Choroid plexus epithelial cell (primary cell): Measurements from ENCODE around the gene SIDT2.

Source experiments
- DNase-seq: peaks from one replicate; pipeline ENCODE4 v3.0.0-alpha.2; 2010; ENCODE audit warnings: low read depth
- H3K4me3 ChIP-seq: 2 replicates; pipeline ENCODE4 v1.5.1; 2011; ENCODE audit warnings: low read depth, mild to moderate bottlenecking, control low read depth, low read length, moderate library complexity
- TF ChIP-seq, protein P1 (sequence below): conservative IDR thresholded peaks from 2 replicates; pipeline ENCODE4 v1.5.1; 2011; ENCODE audit warnings: low read depth, mild to moderate bottlenecking, control low read depth, inconsistent platforms, low read length, moderate library complexity

The SIDT2 gene

DNA sequence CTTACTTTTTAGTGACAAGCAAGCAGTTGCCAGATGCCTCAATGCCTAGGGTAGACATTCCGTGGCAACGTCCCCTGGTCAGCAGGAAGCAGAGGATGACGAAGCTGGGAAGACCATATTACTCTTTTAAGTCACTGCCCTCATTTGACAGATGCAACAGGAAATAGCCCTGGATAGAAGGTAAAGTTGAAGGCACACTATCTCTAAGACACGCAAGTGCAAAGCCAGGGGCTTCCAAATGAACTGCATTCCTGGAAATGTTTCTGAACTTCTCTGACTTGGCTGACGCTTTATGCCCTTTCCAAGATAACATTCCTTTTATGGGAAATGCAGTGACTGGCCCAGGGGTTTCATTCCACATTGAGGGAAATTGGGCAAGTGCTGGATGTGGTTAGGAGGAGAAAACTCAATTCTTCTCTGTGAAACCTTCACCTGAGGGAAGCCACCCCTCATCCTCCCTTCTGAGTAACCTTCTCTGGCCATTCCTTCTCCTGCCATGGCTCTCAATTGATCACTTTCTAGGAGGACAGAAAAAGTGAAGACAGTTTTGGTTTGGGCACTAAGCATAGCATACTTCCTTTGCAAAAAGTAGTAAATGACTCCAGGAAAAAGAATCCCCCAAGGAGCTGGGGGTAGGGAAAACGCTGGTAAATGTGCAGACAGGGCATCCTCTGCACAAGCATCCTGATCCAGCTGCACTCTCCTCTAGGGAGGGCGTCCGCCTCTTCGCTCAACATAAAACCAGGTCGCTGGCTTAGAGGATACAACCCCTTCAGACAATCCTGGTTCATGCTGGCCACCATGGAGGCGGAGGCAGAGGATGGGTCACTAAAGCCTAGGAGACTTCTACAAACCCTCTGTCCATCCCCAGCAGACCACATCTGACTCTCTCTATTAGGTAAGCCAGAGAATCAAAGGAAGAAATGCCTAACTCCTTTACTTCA is 38.9 kb downstream of the SIDT2 start:
- TF ChIP-seq, protein P1, sequence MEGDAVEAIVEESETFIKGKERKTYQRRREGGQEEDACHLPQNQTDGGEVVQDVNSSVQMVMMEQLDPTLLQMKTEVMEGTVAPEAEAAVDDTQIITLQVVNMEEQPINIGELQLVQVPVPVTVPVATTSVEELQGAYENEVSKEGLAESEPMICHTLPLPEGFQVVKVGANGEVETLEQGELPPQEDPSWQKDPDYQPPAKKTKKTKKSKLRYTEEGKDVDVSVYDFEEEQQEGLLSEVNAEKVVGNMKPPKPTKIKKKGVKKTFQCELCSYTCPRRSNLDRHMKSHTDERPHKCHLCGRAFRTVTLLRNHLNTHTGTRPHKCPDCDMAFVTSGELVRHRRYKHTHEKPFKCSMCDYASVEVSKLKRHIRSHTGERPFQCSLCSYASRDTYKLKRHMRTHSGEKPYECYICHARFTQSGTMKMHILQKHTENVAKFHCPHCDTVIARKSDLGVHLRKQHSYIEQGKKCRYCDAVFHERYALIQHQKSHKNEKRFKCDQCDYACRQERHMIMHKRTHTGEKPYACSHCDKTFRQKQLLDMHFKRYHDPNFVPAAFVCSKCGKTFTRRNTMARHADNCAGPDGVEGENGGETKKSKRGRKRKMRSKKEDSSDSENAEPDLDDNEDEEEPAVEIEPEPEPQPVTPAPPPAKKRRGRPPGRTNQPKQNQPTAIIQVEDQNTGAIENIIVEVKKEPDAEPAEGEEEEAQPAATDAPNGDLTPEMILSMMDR, result no peak
- DNase-seq, result peak; percentile 51
- H3K4me3 ChIP-seq, result no peak overlapping the region

- H3K4me3 ChIP-seq, result no peak overlapping the region
- peak; percentile 47 for DNase-seq
- TF ChIP-seq, protein P1, result no peak
These were observed 39.8 kb downstream of the SIDT2 start for GRCh38 chr11:117218133-117218915.

- TF ChIP-seq, protein P1, result no peak
These were observed 40.5 kb downstream of the SIDT2 start for GRCh38 chr11:117219001-117219400.

DNA sequence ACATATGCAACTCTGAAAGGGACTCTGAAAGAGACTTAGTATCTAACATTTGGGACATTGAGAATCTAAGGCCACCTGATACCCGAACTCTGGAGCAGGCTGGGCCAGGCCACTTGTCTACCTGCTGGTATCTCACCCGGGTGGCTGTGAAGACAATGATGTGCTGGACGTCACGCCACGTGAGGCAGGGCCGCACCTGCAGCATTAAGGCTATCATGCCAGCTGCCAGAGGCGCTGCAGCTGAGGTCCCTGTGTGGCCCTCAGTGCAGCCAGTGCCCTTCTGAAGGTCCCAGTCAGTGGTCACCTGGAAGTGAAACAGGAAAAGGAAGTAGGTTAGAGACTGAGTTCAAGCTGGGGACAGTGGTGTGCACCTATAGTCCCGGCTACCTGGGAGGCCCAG is 40.9 kb downstream of the SIDT2 start:
- TF ChIP-seq, protein P1, result no peak
- no peak for DNase-seq
- H3K4me3 ChIP-seq, result no peak overlapping the region

More at GRCh38 chr11:117219001-117219400, 40.5 kb downstream of the SIDT2 start:
- H3K4me3 ChIP-seq, result no peak overlapping the region
- DNase-seq, result no peak

GRCh38 chr11:117219995-117220394 is 41.5 kb downstream of the SIDT2 start:
- DNase-seq, result no peak
- no peak overlapping the region for H3K4me3 ChIP-seq
- TF ChIP-seq, protein P1, result no peak

DNA sequence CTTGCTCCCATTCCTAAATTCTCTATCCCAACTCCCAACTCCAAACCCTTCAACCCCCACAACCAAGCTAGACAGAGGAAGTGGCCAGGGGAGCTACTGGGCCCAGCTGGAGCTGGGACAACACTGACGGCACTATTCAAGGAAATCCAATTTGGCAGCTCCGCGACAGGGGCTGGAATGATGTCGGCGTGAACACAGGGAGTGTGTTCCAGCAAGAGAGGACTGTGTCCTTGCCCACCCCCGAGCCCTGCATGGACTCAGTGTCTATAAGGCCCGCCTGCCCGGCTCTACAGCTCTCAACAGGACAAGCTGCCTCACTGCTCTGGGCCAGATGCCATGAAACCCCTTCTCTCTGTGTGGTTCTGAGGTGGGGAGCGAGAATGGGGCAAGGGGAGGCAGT is 42.0 kb downstream of the SIDT2 start:
- no peak for DNase-seq
- TF ChIP-seq, protein P1, result no peak
- no peak overlapping the region for H3K4me3 ChIP-seq
